NOMO-1 treated with dmso at 0.1 percent for 144 hours (cell line): ENCODE data around the gene MGLL.

Source experiments
- DNase-seq: peaks from one replicate; lab custom pipeline; 2025; ENCODE audit not compliant: unreplicated experiment; lab: John Stamatoyannopoulos, UW

The MGLL gene

GRCh38 chr3:127743351-127744252 is 78.7 kb downstream of the MGLL start:
- no peak for DNase-seq

- DNase-seq, result no peak
Observed at GRCh38 chr3:127742580-127742979, 79.7 kb downstream of the MGLL start.

- DNase-seq, result no peak
Observed at GRCh38 chr3:127741690-127742089, 80.6 kb downstream of the MGLL start.

- no peak for DNase-seq
Observed at GRCh38 chr3:127741246-127741645, 81.1 kb downstream of the MGLL start.

- no peak for DNase-seq
Observed at GRCh38 chr3:127740136-127740915, 82.0 kb downstream of the MGLL start.

- no peak for DNase-seq
Observed at GRCh38 chr3:127739347-127740135, 82.8 kb downstream of the MGLL start.

GRCh38 chr3:127738192-127738840 is 84.0 kb downstream of the MGLL start:
- DNase-seq, result no peak

GRCh38 chr3:127736801-127737539 is 85.3 kb downstream of the MGLL start:
- no peak for DNase-seq

- DNase-seq, result peak; percentile 83
Observed at GRCh38 chr3:127735767-127736693, 86.3 kb downstream of the MGLL start.

- peak; percentile 59 for DNase-seq
Observed at GRCh38 chr3:127734754-127735473, 87.4 kb downstream of the MGLL start.

GRCh38 chr3:127734181-127734720 is 88.1 kb downstream of the MGLL start:
- DNase-seq, result no peak

GRCh38 chr3:127733781-127734180 is 88.5 kb downstream of the MGLL start:
- no peak for DNase-seq

- DNase-seq, result no peak
Observed at GRCh38 chr3:127732879-127733350, 89.4 kb downstream of the MGLL start.

GRCh38 chr3:127732303-127732702 is 90.0 kb downstream of the MGLL start:
- no peak for DNase-seq

GRCh38 chr3:127731546-127732289 is 90.6 kb downstream of the MGLL start:
- DNase-seq, result no peak

- no peak for DNase-seq
Observed at GRCh38 chr3:127730666-127731295, 91.5 kb downstream of the MGLL start.

GRCh38 chr3:127730171-127730570 is 92.1 kb downstream of the MGLL start:
- DNase-seq, result no peak
